HCT116 (cell line): Measurements from ENCODE around the gene ESCO1. TPM values are rescaled to one million over a fixed set of nuclear protein-coding genes. Genes with fewer than 3 reads are reported as not detected.

Experiments used
- ATAC-seq: fragments of 200-7000 bp; cut with Tn5 transposase; 2 replicates; pipeline ENCODE4 v1.9.1; 2020; ENCODE audit warnings: mild to moderate bottlenecking, moderate library complexity
- BruUV-seq: library from RNA; stranded (reverse); fragments of 400-500 nt; replicated peaks from 2 replicates; lab custom pipeline; 2021; lab: Mats Ljungman, UMichigan
- CTCF ChIA-PET: fragments of 300-600 bp; sonication (Branson Sonifier 250); formaldehyde crosslinking; loops from one replicate; lab custom pipeline; 2021; ENCODE audit warnings: antibody characterized with exemption; lab: Charles Lee
- POLR2A ChIA-PET: fragments of 300-600, 350-600 bp; sonication (Branson Sonifier 250); formaldehyde crosslinking; loops from one replicate; lab custom pipeline; 2021; ENCODE audit warnings: antibody characterized with exemption; lab: Charles Lee
- RAD21 ChIA-PET, 2 experiments: fragments of 300-600 bp; sonication (Branson Sonifier 250); formaldehyde crosslinking; loops; one replicate each; lab custom pipeline; 2023; ENCODE audit warnings: low total read pairs in 2 of 2; ENCODE audit not compliant: uncharacterized antibody in 2 of 2, unreplicated experiment in 2 of 2, low non-redundant PET in 1 of 2; lab: Charles Lee
- DNase-seq: peaks from one replicate; pipeline ENCODE4 v3.0.0-alpha.2; 2010; ENCODE audit warnings: low read depth, low spot score
- H2AFZ ChIP-seq: fragments of 200-600 bp; shearing (Covaris generic), sonication (generic); 2 replicates; pipeline ENCODE4 v1.6.1; 2017; ENCODE audit warnings: low read depth, mixed run types, mixed read lengths, antibody characterized with exemption, low read length; ENCODE audit not compliant: poor library complexity, severe bottlenecking
- H3K27ac ChIP-seq: 2 replicates; pipeline ENCODE4 v1.5.1; 2012; ENCODE audit warnings: low read depth, low read length
- H3K27me3 ChIP-seq: fragments of 200-600 bp; sonication (generic); 2 replicates; pipeline ENCODE4 v1.6.1; 2016; ENCODE audit warnings: mixed run types, low read length, mixed read lengths; ENCODE audit not compliant: insufficient read depth
- H3K36me3 ChIP-seq, 2 experiments: fragments of 200-500 bp in 1 of 2; fragments of 200-600 bp in 1 of 2; sonication (Bioruptor generic) in 1 of 2; sonication (generic) in 1 of 2; 2 replicates each; pipeline versions ENCODE4 v1.5.1 to v1.6.1; 2014 to 2016; ENCODE audit warnings: low read length in 2 of 2, inconsistent platforms in 1 of 2, mixed read lengths in 1 of 2, mixed run types in 1 of 2; ENCODE audit not compliant: insufficient read depth in 2 of 2, control insufficient read depth in 1 of 2
- H3K4me1 ChIP-seq, 2 experiments: fragments of 200-600 bp in 1 of 2; sonication (generic) in 1 of 2; 2 replicates each; pipeline versions ENCODE4 v1.5.1 to v1.6.1; 2012 to 2017; ENCODE audit warnings: low read length in 2 of 2, inconsistent platforms in 1 of 2, mild to moderate bottlenecking in 1 of 2, mixed read lengths in 1 of 2, mixed run types in 1 of 2, moderate library complexity in 1 of 2; ENCODE audit not compliant: insufficient read depth in 2 of 2, control insufficient read depth in 1 of 2
- H3K4me2 ChIP-seq: fragments of 200-600 bp; sonication (generic); 2 replicates; pipeline ENCODE4 v1.6.1; 2017; ENCODE audit warnings: mixed run types, low read length, mixed read lengths
- H3K4me3 ChIP-seq, 2 experiments: fragments of 200-600 bp in 1 of 2; sonication (generic) in 1 of 2; replicated peaks in 1 of 2; 2 replicates each; pipeline ENCODE4 v1.5.1; 2011 to 2016; ENCODE audit warnings: low read length in 2 of 2, control low read depth in 1 of 2, low read depth in 1 of 2, mild to moderate bottlenecking in 1 of 2, mixed read lengths in 1 of 2, mixed run types in 1 of 2
- H3K79me2 ChIP-seq: fragments of 200-600 bp; sonication (generic); 2 replicates; pipeline ENCODE4 v1.6.1; 2017; ENCODE audit warnings: mild to moderate bottlenecking, mixed run types, low read length, moderate library complexity, mixed read lengths; ENCODE audit not compliant: insufficient read depth
- H3K9ac ChIP-seq: fragments of 200-600 bp; sonication (generic); 2 replicates; pipeline ENCODE4 v1.6.1; 2016; ENCODE audit warnings: low read length, mixed read lengths
- H3K9me2 ChIP-seq: fragments of 200-600 bp; sonication (generic), shearing (Covaris generic); 2 replicates; pipeline ENCODE4 v1.6.1; 2017; ENCODE audit warnings: mixed run types, mild to moderate bottlenecking, moderate library complexity; ENCODE audit not compliant: insufficient read depth
- H3K9me3 ChIP-seq, 2 experiments: fragments of 200-500 bp in 1 of 2; fragments of 200-600 bp in 1 of 2; sonication (Bioruptor generic) in 1 of 2; sonication (generic) in 1 of 2; 2 replicates each; pipeline ENCODE4 v1.6.1; 2014 to 2017; ENCODE audit warnings: low read length in 2 of 2, mixed read lengths in 2 of 2, inconsistent platforms in 1 of 2, low read depth in 1 of 2, mild to moderate bottlenecking in 1 of 2, mixed run types in 1 of 2, moderate library complexity in 1 of 2; ENCODE audit not compliant: control insufficient read depth in 1 of 2, insufficient read depth in 1 of 2
- H4K20me1 ChIP-seq: fragments of 200-600 bp; sonication (generic), shearing (Covaris generic); 2 replicates; pipeline ENCODE4 v1.6.1; 2017; ENCODE audit warnings: mixed run types, mild to moderate bottlenecking, moderate library complexity; ENCODE audit not compliant: insufficient read depth
- CBX3 ChIP-seq: IDR thresholded peaks from 2 replicates; pipeline ENCODE4 v1.6.1; 2012; ENCODE audit warnings: low read depth
- CEBPB ChIP-seq: IDR thresholded peaks from 2 replicates; pipeline ENCODE4 v1.6.1; 2012; ENCODE audit warnings: low read depth
- EGR1 ChIP-seq: IDR thresholded peaks from 2 replicates; pipeline ENCODE4 v1.6.1; 2012; ENCODE audit warnings: low read depth
- EZH2 ChIP-seq: fragments of 200-600 bp; sonication (generic); IDR thresholded peaks from 2 replicates; pipeline ENCODE4 v1.6.1; 2017; ENCODE audit warnings: antibody characterized with exemption, mixed run types
- EZH2phosphoT487 ChIP-seq: fragments of 200-600 bp; IDR thresholded peaks from 2 replicates; pipeline ENCODE4 v1.6.1; 2018; ENCODE audit warnings: antibody characterized with exemption, borderline replicate concordance
- FOSL1 ChIP-seq: IDR thresholded peaks from 2 replicates; pipeline ENCODE4 v1.6.1; 2012; ENCODE audit warnings: low read depth
- RAD21 ChIP-seq: IDR thresholded peaks from 2 replicates; pipeline ENCODE4 v1.6.1; 2012; ENCODE audit warnings: low read depth, mild to moderate bottlenecking
- SIN3A ChIP-seq: IDR thresholded peaks from 2 replicates; pipeline ENCODE4 v1.6.1; 2012; ENCODE audit warnings: low read depth
- SP1 ChIP-seq: IDR thresholded peaks from 2 replicates; pipeline ENCODE4 v1.6.1; 2012; ENCODE audit warnings: low read depth
- SRF ChIP-seq: IDR thresholded peaks from 2 replicates; pipeline ENCODE4 v1.6.1; 2012; ENCODE audit warnings: low read depth
- TCF7L2 ChIP-seq: IDR thresholded peaks from 2 replicates; pipeline ENCODE4 v1.7.0; 2011; ENCODE audit warnings: borderline replicate concordance, inconsistent platforms; ENCODE audit not compliant: insufficient read depth, insufficient read length; ENCODE audit errors: extremely low read depth
- YY1 ChIP-seq: IDR thresholded peaks from 2 replicates; pipeline ENCODE4 v1.6.1; 2011; ENCODE audit warnings: low read length, low read depth, moderate library complexity, mild to moderate bottlenecking; ENCODE audit not compliant: insufficient replicate concordance; ENCODE audit errors: extremely low read depth
- ZNF274 ChIP-seq: fragments of 200-500 bp; sonication (Bioruptor generic); IDR thresholded peaks from 2 replicates; pipeline ENCODE4 v1.6.1; 2014; ENCODE audit warnings: mild to moderate bottlenecking, low read depth, low read length, inconsistent platforms
- intact Hi-C: fragments of 100-400 bp; cut with micrococcal nuclease; formaldehyde crosslinking; loops from 2 replicates; pipeline ENCODE4 v1.10.0; 2022
- total RNA-seq: library from RNA; stranded (reverse); gene quantifications from one replicate; pipeline ENCODE4 v1.2.1, GENCODE V29; 2021; ENCODE audit not compliant: unreplicated experiment
- TF ChIP-seq, protein P1 (sequence below), 3 experiments: fragments of 200-600 bp in 1 of 3; sonication (generic) in 1 of 3; IDR thresholded peaks in 2 of 3; conservative IDR thresholded peaks in 1 of 3; 2 replicates each; pipeline ENCODE4 v1.5.1; 2012 to 2017; ENCODE audit warnings: low read depth in 2 of 3, low read length in 2 of 3, antibody characterized with exemption in 1 of 3, borderline replicate concordance in 1 of 3, control low read depth in 1 of 3, mild to moderate bottlenecking in 1 of 3, mixed read lengths in 1 of 3, mixed run types in 1 of 3, moderate library complexity in 1 of 3; ENCODE audit not compliant: insufficient read depth in 1 of 3
- TF ChIP-seq, protein P2 (sequence below): IDR thresholded peaks from 2 replicates; pipeline ENCODE4 v1.6.1; 2012; ENCODE audit warnings: low read depth

Gene ESCO1
- total RNA-seq, 1 experiment from 2014 or later, result 19.6 TPM

DNA sequence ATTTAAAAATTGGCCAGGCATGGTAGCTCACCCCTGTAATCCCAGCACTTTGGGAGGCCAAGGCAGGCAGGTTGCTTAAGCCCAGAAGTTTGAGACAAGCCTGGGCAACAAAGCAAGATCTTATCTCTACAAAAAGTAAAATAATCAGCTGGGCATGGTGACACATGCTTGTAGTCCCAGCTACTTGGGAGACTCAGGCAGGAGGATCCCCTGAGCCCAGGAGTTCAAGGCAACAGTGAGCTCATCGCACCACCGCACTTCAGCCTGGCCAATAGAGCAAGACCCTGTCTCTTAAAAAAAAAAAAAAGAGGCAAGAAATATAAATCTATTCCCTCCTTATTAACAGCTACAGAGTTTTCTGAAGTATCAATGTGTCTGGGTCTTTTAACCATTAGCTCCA, 51.9 kb downstream of the ESCO1 start:
- ATAC-seq (no peak), DNase-seq (no peak)
- intact Hi-C loops, result loop anchor here (5.0 kb wide), 1 partner anchor 39 kb away; no protein-coding TSS in a partner anchor
- H3K9ac ChIP-seq, result no peak overlapping the region
- TF ChIP-seq RAD21 (no peak), SP1 (no peak), CBX3 (no peak), EGR1 (no peak), YY1 (no peak), CEBPB (no peak), SRF (no peak), TCF7L2 (no peak), FOSL1 (no peak), EZH2 (no peak), ZNF274 (no peak), EZH2phosphoT487 (no peak), SIN3A (no peak)
- TF ChIP-seq, protein P1, sequence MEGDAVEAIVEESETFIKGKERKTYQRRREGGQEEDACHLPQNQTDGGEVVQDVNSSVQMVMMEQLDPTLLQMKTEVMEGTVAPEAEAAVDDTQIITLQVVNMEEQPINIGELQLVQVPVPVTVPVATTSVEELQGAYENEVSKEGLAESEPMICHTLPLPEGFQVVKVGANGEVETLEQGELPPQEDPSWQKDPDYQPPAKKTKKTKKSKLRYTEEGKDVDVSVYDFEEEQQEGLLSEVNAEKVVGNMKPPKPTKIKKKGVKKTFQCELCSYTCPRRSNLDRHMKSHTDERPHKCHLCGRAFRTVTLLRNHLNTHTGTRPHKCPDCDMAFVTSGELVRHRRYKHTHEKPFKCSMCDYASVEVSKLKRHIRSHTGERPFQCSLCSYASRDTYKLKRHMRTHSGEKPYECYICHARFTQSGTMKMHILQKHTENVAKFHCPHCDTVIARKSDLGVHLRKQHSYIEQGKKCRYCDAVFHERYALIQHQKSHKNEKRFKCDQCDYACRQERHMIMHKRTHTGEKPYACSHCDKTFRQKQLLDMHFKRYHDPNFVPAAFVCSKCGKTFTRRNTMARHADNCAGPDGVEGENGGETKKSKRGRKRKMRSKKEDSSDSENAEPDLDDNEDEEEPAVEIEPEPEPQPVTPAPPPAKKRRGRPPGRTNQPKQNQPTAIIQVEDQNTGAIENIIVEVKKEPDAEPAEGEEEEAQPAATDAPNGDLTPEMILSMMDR (IDR thresholded peaks at IDR 0.05 in 2 of 3, conservative IDR thresholded peaks at IDR 0.05 in 1 of 3; ENCODE audit: borderline replicate concordance in 1 of 3, insufficient read depth in 1 of 3, low read depth in 2 of 3, low read length in 2 of 3), result no peak
- TF ChIP-seq, protein P2, sequence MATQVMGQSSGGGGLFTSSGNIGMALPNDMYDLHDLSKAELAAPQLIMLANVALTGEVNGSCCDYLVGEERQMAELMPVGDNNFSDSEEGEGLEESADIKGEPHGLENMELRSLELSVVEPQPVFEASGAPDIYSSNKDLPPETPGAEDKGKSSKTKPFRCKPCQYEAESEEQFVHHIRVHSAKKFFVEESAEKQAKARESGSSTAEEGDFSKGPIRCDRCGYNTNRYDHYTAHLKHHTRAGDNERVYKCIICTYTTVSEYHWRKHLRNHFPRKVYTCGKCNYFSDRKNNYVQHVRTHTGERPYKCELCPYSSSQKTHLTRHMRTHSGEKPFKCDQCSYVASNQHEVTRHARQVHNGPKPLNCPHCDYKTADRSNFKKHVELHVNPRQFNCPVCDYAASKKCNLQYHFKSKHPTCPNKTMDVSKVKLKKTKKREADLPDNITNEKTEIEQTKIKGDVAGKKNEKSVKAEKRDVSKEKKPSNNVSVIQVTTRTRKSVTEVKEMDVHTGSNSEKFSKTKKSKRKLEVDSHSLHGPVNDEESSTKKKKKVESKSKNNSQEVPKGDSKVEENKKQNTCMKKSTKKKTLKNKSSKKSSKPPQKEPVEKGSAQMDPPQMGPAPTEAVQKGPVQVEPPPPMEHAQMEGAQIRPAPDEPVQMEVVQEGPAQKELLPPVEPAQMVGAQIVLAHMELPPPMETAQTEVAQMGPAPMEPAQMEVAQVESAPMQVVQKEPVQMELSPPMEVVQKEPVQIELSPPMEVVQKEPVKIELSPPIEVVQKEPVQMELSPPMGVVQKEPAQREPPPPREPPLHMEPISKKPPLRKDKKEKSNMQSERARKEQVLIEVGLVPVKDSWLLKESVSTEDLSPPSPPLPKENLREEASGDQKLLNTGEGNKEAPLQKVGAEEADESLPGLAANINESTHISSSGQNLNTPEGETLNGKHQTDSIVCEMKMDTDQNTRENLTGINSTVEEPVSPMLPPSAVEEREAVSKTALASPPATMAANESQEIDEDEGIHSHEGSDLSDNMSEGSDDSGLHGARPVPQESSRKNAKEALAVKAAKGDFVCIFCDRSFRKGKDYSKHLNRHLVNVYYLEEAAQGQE, result no peak
- H3K79me2 ChIP-seq, result peaks cover 10% of the 10 kb centered on the region; the same call in 1 of the 2 replicates
- no peaks in the 10 kb centered on the region for H4K20me1 ChIP-seq
- H3K4me3 ChIP-seq, result no peak overlapping the region
- no peaks in the 10 kb centered on the region for H3K9me2 ChIP-seq
- H3K4me2 ChIP-seq, result no peak overlapping the region
- H3K4me1 ChIP-seq, result no peaks in the 10 kb centered on the region
- no TSS peak for BruUV-seq
- H2AFZ ChIP-seq, result no peak overlapping the region
- H3K27ac ChIP-seq, result no peak overlapping the region
- ChIA-PET RAD21 (no interaction called here), POLR2A (interaction anchor here (0.7 kb wide), 1 partner anchor 8 kb away, joined by 3 read pairs; no protein-coding TSS in a partner anchor), CTCF (no interaction called here)
- H3K27me3 ChIP-seq, result no peaks in the 10 kb centered on the region
- peaks cover 0 to 4% of the 10 kb centered on the region in 2 experiments; a peak in 3 of 4 replicates for H3K36me3 ChIP-seq
- no peaks in the 10 kb centered on the region for H3K9me3 ChIP-seq
